ACC112 (cell line): ENCODE data around the gene PASK.

ENCODE experiments used
- H2AFZ ChIP-seq: fragments of 200-600 bp; sonication (generic); one replicate; pipeline ENCODE4 v1.6.0; 2017; ENCODE audit warnings: antibody characterized with exemption, low read length; ENCODE audit not compliant: unreplicated experiment
- H3K27ac ChIP-seq: fragments of 200-600 bp; sonication (generic); 2 replicates; pipeline ENCODE4 v1.5.1; 2014; ENCODE audit warnings: low read depth, mild to moderate bottlenecking, antibody characterized with exemption, low read length, moderate library complexity
- H3K27me3 ChIP-seq: fragments of 200-600 bp; sonication (generic); 2 replicates; pipeline ENCODE4 v1.6.1; 2014; ENCODE audit warnings: mild to moderate bottlenecking, antibody characterized with exemption, low read length, moderate library complexity, mixed read lengths; ENCODE audit not compliant: insufficient read depth
- H3K36me3 ChIP-seq: fragments of 200-600 bp; sonication (generic); 2 replicates; pipeline ENCODE4 v1.6.1; 2016; ENCODE audit warnings: mild to moderate bottlenecking, antibody characterized with exemption, low read length, moderate library complexity, mixed read lengths; ENCODE audit not compliant: insufficient read depth
- H3K4me1 ChIP-seq: fragments of 200-600 bp; sonication (generic); one replicate; pipeline ENCODE4 v1.6.1; 2016; ENCODE audit warnings: low read length, mixed read lengths; ENCODE audit not compliant: insufficient read depth, unreplicated experiment, control insufficient read depth
- H3K4me3 ChIP-seq: fragments of 200-600 bp; sonication (generic); 2 replicates; pipeline ENCODE4 v1.5.1; 2014; ENCODE audit warnings: mild to moderate bottlenecking, low read depth, low read length
- H3K79me2 ChIP-seq: fragments of 200-600 bp; sonication (generic); one replicate; pipeline ENCODE4 v1.6.0; 2016; ENCODE audit warnings: low read length; ENCODE audit not compliant: control insufficient read depth, unreplicated experiment, insufficient read depth

Gene PASK

DNA sequence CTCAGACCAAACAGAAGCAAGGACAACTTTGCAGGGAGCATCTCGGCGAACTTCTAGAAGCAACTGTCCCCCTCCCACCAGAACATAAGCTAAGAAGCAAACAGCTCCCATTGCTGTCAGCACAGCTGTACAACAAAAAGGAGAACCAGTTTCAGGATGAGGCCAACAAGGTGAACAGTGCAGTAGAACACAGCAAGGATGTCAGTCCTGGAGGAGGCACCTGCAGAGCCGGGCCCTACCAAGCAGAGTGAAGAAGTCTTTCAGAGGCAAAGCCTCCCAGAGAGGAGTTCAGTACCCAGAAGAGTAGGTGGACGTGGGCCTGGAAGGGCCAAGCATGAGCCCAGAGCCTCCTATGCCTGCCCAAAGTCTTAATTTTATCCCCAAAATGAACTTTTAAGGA lies 1.0 kb downstream of the PASK start:
- Histone ChIP-seq H3K27me3 (no peaks in the 10 kb centered on the region), H3K4me3 (peak overlapping the region; percentile 87), H3K27ac (no peak overlapping the region), H3K36me3 (no peaks in the 10 kb centered on the region), H3K79me2 (peaks cover 16% of the 10 kb centered on the region), H2AFZ (peak overlapping the region; percentile 82), H3K4me1 (peaks cover 19% of the 10 kb centered on the region)

DNA sequence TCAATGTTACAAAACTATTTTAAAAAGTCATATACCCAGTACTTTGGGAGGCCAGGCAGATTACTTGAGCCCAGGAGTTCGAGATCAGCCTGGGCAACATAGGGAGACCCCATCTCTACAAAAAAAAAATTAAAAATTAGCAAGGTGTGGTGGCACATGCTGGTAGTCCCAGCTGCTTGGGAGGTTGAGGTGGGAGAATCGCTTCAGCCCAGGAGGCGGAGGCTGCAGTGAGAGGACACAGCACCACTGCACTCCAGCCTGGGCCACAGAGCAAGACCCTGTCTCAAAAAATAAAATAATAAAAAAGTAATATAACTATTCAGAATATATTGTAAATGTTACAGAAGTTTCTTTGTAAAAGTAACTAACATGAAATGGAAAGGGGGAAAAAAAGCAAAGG lies 1.9 kb downstream of the PASK start:
- Histone ChIP-seq H3K27ac (no peak overlapping the region), H3K79me2 (peaks cover 16% of the 10 kb centered on the region)

DNA sequence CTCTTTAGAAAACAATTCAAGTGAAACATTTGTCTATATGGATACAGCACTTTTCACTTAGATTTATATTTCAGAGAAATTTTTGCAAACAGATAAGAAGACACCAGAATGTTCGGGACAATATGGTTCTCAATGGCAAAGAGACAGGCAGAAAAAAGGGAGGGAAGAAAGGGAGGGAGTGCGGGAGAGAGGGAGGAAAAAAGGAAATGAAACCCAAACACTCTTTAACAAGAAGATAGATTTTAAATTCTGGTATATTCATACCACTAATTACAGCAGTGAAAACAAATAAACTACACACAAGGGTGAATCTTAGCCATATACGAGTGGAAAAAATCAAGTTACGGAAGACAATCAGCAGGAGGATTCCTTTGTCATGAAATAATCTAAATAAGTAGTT lies 3.0 kb downstream of the PASK start:
- Histone ChIP-seq H3K4me1 (peaks cover 8% of the 10 kb centered on the region), H2AFZ (no peak overlapping the region), H3K79me2 (peaks cover 10% of the 10 kb centered on the region), H3K27me3 (no peaks in the 10 kb centered on the region), H3K36me3 (no peaks in the 10 kb centered on the region), H3K4me3 (no peak overlapping the region), H3K27ac (no peak overlapping the region)

More for the DNA sequence above, 1.9 kb downstream of the PASK start:
- Histone ChIP-seq H3K27me3 (no peaks in the 10 kb centered on the region), H3K4me3 (no peak overlapping the region), H2AFZ (no peak overlapping the region), H3K36me3 (no peaks in the 10 kb centered on the region), H3K4me1 (peaks cover 19% of the 10 kb centered on the region)

DNA sequence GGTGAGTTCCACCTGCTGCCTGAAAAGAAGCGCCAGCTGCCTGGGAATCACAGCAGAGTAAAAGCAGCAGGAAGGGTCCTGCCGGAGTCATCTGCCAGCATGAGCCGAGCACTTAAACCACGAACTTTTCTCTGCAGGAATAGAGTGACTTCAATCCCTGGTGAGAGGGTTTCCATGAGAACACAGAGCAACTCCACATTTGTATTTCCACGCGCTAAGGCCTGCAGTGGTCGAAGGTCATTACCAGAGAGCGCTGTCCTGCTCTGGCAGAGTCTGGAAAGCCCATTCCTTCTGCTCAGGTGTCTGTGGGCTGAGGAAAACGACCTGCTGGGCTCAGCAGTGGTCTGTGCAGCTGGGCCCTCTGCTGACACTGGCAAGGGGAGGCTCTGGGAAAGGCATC lies 6.7 kb downstream of the PASK start:
- no peaks in the 10 kb centered on the region for H3K36me3 ChIP-seq
- no peak overlapping the region for H3K4me3 ChIP-seq
- no peak overlapping the region for H3K27ac ChIP-seq
- no peaks in the 10 kb centered on the region for H3K79me2 ChIP-seq
- no peak overlapping the region for H2AFZ ChIP-seq
- H3K4me1 ChIP-seq, result no peaks in the 10 kb centered on the region
- H3K27me3 ChIP-seq, result no peaks in the 10 kb centered on the region

GRCh38 chr2:241142063-241142462 lies 7.2 kb downstream of the PASK start:
- Histone ChIP-seq H3K27me3 (no peaks in the 10 kb centered on the region), H3K4me1 (no peaks in the 10 kb centered on the region), H3K36me3 (no peaks in the 10 kb centered on the region), H3K4me3 (no peak overlapping the region), H2AFZ (no peak overlapping the region), H3K79me2 (no peaks in the 10 kb centered on the region), H3K27ac (no peak overlapping the region)

- Histone ChIP-seq H3K4me1 (no peaks in the 10 kb centered on the region), H3K4me3 (no peak overlapping the region), H3K79me2 (no peaks in the 10 kb centered on the region), H3K36me3 (no peaks in the 10 kb centered on the region), H3K27ac (no peak overlapping the region), H2AFZ (no peak overlapping the region), H3K27me3 (no peaks in the 10 kb centered on the region)
Measured at GRCh38 chr2:241141214-241141770, 8.0 kb downstream of the PASK start.

GRCh38 chr2:241140445-241140840 lies 8.8 kb downstream of the PASK start:
- Histone ChIP-seq H3K27ac (no peak overlapping the region), H3K4me3 (no peak overlapping the region), H2AFZ (no peak overlapping the region), H3K36me3 (no peaks in the 10 kb centered on the region), H3K27me3 (no peaks in the 10 kb centered on the region), H3K79me2 (no peaks in the 10 kb centered on the region), H3K4me1 (no peaks in the 10 kb centered on the region)

GRCh38 chr2:241139531-241140444 lies 9.5 kb downstream of the PASK start:
- Histone ChIP-seq H2AFZ (no peak overlapping the region), H3K79me2 (no peaks in the 10 kb centered on the region), H3K4me3 (no peak overlapping the region), H3K4me1 (no peaks in the 10 kb centered on the region), H3K36me3 (no peaks in the 10 kb centered on the region), H3K27ac (no peak overlapping the region), H3K27me3 (no peaks in the 10 kb centered on the region)

- Histone ChIP-seq H3K79me2 (no peaks in the 10 kb centered on the region), H3K4me3 (no peak overlapping the region)
Measured at GRCh38 chr2:241138471-241138870, 10.8 kb downstream of the PASK start.

DNA sequence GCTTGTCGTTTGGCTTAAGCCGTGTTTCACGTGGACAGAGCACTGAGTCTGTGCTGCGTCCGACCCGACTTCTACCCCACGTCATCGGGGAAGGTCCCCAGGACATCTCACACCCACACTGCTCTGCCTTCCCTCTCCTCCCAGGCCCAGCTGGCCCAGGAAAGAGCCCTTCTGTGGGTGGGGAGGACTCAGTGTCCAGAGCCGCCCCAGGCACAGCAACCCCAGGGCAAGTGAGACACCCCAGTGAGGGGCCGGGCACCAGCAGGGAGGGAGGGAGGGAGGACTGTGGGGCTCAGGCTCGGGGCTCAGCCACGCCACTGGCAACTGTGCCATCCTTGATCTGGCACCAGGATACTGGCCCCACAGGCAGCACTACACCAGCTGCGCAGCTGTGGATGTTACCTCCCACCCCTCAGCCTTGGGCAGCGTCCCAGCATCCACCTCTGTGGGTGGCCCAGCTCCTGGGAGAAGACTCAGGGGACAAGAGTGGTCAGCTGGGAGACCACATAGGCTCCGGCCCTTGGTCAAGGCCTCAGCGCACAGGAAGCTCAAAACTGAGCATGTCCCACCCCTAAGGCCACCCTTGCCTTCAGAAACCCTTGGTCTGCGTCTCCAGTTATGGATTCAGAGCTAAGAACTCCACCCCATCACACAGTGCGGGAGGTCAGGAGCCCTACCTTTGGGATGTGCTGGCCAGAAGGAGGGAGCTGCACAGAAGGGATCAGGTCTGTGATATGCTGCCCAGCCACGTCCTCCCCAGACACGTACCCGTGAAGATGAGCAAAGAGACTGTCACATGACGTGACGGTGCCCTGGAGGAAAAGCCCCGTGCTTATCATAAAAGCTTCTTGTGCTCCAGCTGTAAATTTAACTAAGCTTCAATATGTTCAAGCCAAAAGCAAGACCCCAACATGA lies 11.7 kb downstream of the PASK start:
- no peak overlapping the region for H3K4me3 ChIP-seq
- no peak overlapping the region for H3K27ac ChIP-seq
- H2AFZ ChIP-seq, result no peak overlapping the region
- no peaks in the 10 kb centered on the region for H3K27me3 ChIP-seq
- H3K79me2 ChIP-seq, result no peaks in the 10 kb centered on the region
- no peaks in the 10 kb centered on the region for H3K4me1 ChIP-seq
- H3K36me3 ChIP-seq, result no peaks in the 10 kb centered on the region

More at GRCh38 chr2:241138471-241138870, 10.8 kb downstream of the PASK start:
- Histone ChIP-seq H2AFZ (no peak overlapping the region), H3K27ac (no peak overlapping the region), H3K36me3 (no peaks in the 10 kb centered on the region), H3K4me1 (no peaks in the 10 kb centered on the region), H3K27me3 (no peaks in the 10 kb centered on the region)
